ENCODE results near the gene PTPN18. TPM values are rescaled to one million over a fixed set of nuclear protein-coding genes. Genes with fewer than 3 reads are reported as not detected.

PTPN18 gene
- total RNA-seq, 1 donor from 2014 or later: 26.0 TPM

GRCh38 chr2:130365963-130366362, 10.1 kb downstream of the PTPN18 start:
- Mint-ChIP-seq H3K36me3 (ENCODE audit: low read depth) (peaks cover 3% of the 10 kb centered on the region), H3K4me1 (ENCODE audit: low read depth) (peaks cover under 1% of the 10 kb centered on the region), H3K27me3 (ENCODE audit: low read depth) (no peaks in the 10 kb centered on the region), H3K27ac (ENCODE audit: unreplicated experiment) (no peak overlapping the region), H3K9me3 (ENCODE audit: low read depth) (peaks cover 9% of the 10 kb centered on the region), H3K4me3 (ENCODE audit: unreplicated experiment) (no peak overlapping the region)
- DNase-seq (ENCODE audit: low spot score): no peak
- TF ChIP-seq, protein P1, sequence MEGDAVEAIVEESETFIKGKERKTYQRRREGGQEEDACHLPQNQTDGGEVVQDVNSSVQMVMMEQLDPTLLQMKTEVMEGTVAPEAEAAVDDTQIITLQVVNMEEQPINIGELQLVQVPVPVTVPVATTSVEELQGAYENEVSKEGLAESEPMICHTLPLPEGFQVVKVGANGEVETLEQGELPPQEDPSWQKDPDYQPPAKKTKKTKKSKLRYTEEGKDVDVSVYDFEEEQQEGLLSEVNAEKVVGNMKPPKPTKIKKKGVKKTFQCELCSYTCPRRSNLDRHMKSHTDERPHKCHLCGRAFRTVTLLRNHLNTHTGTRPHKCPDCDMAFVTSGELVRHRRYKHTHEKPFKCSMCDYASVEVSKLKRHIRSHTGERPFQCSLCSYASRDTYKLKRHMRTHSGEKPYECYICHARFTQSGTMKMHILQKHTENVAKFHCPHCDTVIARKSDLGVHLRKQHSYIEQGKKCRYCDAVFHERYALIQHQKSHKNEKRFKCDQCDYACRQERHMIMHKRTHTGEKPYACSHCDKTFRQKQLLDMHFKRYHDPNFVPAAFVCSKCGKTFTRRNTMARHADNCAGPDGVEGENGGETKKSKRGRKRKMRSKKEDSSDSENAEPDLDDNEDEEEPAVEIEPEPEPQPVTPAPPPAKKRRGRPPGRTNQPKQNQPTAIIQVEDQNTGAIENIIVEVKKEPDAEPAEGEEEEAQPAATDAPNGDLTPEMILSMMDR (IDR thresholded peaks at IDR 0.05): no peak

DNA sequence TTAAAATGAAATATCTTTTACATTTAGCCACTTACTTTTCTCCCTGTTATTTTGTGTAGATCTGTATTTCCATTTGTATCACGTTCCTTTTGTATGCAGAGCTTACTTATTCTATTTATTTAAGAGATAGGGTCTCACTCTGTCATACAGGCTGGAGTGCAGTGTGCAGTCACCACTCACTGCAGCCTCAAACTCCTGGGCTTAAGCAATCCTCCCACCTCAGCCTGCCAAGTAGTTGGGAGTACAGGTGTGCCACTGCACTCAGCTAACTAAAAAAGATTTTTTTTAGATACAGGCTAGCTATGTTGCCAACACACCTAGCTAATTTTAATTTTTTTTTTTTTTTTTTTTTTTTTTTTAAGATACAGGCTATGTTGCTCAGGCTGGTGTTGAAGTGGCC, 10.9 kb downstream of the PTPN18 start:
- peaks cover 4% of the 10 kb centered on the region for H3K36me3 Mint-ChIP-seq (ENCODE audit: low read depth)
- TF ChIP-seq, protein P1 (IDR thresholded peaks at IDR 0.05): no peak
- H3K4me1 Mint-ChIP-seq (ENCODE audit: low read depth): peaks cover 8% of the 10 kb centered on the region
- peaks cover 9% of the 10 kb centered on the region for H3K9me3 Mint-ChIP-seq (ENCODE audit: low read depth)
- no peaks in the 10 kb centered on the region for H3K27me3 Mint-ChIP-seq (ENCODE audit: low read depth)
- H3K27ac Mint-ChIP-seq (ENCODE audit: unreplicated experiment): no peak overlapping the region
- no peak overlapping the region for H3K4me3 Mint-ChIP-seq (ENCODE audit: unreplicated experiment)
- DNase-seq (ENCODE audit: low spot score): no peak

GRCh38 chr2:130368786-130369185, 12.9 kb downstream of the PTPN18 start:
- Mint-ChIP-seq H3K27me3 (ENCODE audit: low read depth) (no peaks in the 10 kb centered on the region), H3K4me3 (ENCODE audit: unreplicated experiment) (no peak overlapping the region), H3K9me3 (ENCODE audit: low read depth) (peaks cover 6% of the 10 kb centered on the region), H3K27ac (ENCODE audit: unreplicated experiment) (no peak overlapping the region), H3K4me1 (ENCODE audit: low read depth) (peaks cover 22% of the 10 kb centered on the region), H3K36me3 (ENCODE audit: low read depth) (peaks cover 6% of the 10 kb centered on the region)
- no peak for DNase-seq (ENCODE audit: low spot score)
- TF ChIP-seq, protein P1 (IDR thresholded peaks at IDR 0.05): no peak

DNA sequence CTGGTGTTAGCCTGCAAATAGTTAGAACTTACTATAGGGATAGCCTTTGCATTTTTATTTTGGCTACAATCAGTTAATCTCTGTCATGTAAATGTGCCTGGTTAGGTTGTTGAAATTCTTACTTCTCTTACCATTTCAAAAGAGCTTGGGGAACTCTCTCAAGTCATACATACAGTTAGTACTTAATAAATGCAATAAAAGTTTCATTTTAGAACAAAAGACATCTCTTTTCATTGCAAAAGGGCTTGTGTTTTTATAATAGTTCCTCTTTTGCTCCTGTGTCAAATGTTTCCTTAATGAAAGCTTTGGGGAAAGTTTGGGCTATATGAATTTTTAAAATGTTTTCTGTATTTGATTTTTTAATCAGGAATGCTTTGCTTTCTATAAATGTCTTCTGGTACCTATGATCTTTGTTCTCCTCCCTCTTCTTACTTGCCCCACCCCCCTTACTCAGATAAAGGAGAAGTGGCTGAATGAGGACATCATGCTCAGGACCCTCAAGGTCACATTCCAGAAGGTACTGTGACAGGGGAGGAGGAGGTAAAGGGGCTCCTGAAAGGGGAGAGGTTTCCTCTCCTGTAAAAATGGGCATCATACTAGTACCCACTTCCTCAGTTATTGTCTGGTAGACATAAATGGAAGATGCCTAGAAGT, 13.6 kb downstream of the PTPN18 start:
- Mint-ChIP-seq H3K9me3 (ENCODE audit: low read depth) (peaks cover 6% of the 10 kb centered on the region), H3K27me3 (ENCODE audit: low read depth) (no peaks in the 10 kb centered on the region), H3K4me3 (ENCODE audit: unreplicated experiment) (no peak overlapping the region), H3K4me1 (ENCODE audit: low read depth) (peaks cover 28% of the 10 kb centered on the region), H3K36me3 (ENCODE audit: low read depth) (peaks cover 6% of the 10 kb centered on the region), H3K27ac (ENCODE audit: unreplicated experiment) (no peak overlapping the region)
- no peak for DNase-seq (ENCODE audit: low spot score)
- TF ChIP-seq, protein P1 (IDR thresholded peaks at IDR 0.05): no peak

- Mint-ChIP-seq H3K27me3 (ENCODE audit: low read depth) (no peaks in the 10 kb centered on the region), H3K4me1 (ENCODE audit: low read depth) (peaks cover 33% of the 10 kb centered on the region), H3K27ac (ENCODE audit: unreplicated experiment) (no peak overlapping the region), H3K36me3 (ENCODE audit: low read depth) (peaks cover 6% of the 10 kb centered on the region), H3K9me3 (ENCODE audit: low read depth) (peaks cover 6% of the 10 kb centered on the region), H3K4me3 (ENCODE audit: unreplicated experiment) (peak overlapping the region; percentile 25)
- DNase-seq (ENCODE audit: low spot score): no peak
- TF ChIP-seq, protein P1 (IDR thresholded peaks at IDR 0.05): no peak
Measured at GRCh38 chr2:130369965-130370341, 14.1 kb downstream of the PTPN18 start.

All from chondrocyte (in vitro differentiated cells).